GM18909 (cell line): ENCODE results near the gene ADGRB3.

Experiments used
- ATAC-seq: cut with Tn5 transposase; IDR thresholded peaks from one replicate; pipeline ENCODE4 v1.9.1; 2021; ENCODE audit warnings: mild to moderate bottlenecking; ENCODE audit not compliant: unreplicated experiment, poor library complexity

ADGRB3 gene

DNA sequence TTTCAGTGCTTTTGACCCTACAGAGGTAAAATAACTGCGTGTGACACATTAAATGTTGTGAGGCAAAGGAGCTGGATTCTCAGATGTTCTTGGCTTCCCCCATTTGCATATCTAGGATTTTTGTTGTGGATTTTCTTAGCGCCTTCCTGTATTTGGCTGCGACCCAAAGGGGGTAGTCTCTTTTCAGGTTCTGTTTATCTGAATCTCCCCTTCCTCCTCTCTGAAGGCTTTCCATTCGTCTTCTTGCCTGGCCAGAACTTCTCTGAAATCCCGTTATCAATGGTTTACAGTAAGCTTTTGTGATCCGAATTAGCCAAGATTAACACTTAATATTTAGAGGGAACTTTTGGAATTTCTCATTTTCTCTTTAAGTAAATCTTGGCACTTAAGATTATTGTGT lies 60.8 kb downstream of the ADGRB3 start:
- ATAC-seq = no peak

GRCh38 chr6:68697394-68697793 lies 62.3 kb downstream of the ADGRB3 start:
- no peak for ATAC-seq

GRCh38 chr6:68701159-68701558 lies 66.1 kb downstream of the ADGRB3 start:
- ATAC-seq = no peak

DNA sequence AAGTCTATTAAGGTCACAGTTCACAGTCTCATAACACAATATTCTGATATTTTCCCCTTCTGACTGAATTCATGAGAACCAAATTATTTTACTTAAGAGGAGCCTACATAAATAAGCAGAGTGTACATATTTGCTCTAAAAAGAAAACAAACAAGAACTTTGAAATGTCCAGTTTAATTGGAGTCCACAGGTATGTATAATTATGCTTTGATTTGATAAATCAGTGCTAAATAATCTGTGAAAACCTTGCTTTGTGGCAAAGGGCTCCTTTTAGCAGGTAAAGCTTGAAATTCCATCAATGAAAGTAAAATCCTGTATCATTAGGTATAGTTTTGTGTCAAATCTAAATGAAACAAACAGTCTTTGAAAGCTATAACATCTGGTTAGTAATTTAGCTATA lies 69.4 kb downstream of the ADGRB3 start:
- ATAC-seq = no peak

DNA sequence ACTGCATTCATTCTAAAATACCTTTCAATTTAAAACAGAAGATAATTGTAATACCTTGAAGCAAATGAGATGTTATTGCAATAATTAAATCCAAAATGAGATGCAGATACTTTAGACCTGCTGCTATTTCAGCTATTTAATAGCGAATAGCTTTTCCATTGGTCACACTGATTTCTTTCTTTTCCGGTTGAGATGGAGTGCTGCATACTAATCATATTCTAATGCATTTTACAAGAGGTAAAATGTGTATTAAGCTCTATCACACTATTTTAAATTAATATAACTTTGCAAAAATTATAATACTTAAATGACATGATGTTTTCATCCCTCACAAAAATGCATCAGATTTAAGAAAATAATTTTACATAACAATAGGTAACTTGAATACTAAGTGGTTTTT lies 74.0 kb downstream of the ADGRB3 start:
- no peak for ATAC-seq

DNA sequence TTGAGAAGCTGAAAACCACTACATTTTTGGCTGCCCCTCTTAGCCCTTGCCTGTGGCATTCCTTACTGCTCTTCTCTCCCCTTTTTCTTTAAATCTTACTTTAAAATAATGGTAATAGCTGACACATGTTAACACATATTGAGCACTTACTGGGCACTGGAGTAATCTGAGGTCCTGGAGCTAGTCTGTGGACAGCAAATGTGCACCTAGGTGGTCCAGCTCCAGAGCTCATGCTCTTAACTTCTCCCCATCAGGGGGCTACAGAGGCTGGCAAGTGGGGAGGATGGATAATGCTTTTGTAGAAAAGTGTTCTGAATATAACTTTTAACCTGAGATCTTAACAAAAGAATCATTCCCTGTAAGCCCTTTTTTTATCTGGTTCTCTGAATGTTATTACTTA lies 74.8 kb downstream of the ADGRB3 start:
- no peak for ATAC-seq

DNA sequence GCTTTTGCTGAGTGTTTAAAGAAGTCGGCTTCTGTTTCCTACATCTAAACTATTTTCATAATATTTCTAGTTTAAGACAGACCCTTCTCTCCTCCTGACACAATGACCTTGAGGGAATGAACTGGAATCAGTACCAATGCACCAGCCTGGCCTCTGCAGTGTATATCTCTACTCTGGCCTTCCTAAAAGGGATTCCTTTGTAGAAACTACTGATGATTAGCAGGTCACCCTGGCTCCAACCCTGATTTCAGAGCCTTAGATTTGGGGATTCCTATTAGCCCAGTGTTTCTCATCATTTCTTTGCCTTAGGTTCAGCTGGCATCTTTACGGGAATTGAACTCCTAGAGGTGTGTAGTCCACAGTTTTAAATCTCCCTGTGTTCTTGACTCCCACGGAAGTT lies 75.4 kb downstream of the ADGRB3 start:
- ATAC-seq = no peak

GRCh38 chr6:68710916-68711315 lies 75.8 kb downstream of the ADGRB3 start:
- no peak for ATAC-seq

DNA sequence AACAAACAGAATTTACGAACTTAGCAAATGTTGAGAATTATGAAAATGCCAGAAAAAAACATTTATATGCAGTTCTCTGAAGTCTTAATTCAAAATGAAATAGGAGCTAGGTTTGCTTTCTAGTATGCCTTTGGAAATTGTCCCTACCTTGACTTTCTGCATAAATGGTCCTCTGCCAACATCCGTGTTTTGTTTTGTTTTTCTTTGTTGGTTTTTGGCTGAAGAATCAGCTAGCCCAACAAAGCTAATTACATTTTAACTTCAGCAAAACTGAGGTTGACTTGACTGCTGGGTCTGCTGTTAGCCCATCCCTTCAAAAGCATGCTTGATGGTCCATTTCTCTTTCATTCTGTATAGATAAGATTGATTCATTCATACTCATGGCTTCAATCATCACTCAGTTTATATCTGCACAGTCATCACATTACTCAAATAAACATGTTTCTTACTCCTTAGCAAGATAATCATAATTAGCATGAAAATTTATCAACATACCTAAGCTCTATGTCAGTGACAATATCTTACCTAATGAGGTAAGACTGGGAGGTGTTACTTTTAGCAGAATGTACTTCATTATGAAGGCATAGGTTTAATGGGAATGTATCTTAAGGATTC lies 76.4 kb downstream of the ADGRB3 start:
- no peak for ATAC-seq

DNA sequence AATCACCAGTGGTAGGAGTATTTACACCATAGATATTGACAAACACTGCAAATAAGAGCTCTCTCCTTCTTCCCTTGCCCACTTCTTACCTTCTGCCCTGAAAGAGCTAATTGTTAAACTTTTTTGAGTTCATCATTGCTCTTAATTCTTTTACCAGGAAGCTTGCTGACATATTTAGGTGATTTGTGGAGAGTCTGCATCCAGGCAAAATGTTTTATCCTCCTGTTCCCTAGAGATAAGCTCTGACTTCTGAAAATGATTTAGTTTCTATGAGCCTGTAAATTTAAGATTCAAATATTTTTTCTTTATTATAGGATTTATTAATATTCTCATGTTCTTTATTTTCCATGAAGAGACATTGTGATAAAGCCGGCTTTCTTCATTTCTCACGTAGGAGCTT lies 81.5 kb downstream of the ADGRB3 start:
- ATAC-seq = no peak

DNA sequence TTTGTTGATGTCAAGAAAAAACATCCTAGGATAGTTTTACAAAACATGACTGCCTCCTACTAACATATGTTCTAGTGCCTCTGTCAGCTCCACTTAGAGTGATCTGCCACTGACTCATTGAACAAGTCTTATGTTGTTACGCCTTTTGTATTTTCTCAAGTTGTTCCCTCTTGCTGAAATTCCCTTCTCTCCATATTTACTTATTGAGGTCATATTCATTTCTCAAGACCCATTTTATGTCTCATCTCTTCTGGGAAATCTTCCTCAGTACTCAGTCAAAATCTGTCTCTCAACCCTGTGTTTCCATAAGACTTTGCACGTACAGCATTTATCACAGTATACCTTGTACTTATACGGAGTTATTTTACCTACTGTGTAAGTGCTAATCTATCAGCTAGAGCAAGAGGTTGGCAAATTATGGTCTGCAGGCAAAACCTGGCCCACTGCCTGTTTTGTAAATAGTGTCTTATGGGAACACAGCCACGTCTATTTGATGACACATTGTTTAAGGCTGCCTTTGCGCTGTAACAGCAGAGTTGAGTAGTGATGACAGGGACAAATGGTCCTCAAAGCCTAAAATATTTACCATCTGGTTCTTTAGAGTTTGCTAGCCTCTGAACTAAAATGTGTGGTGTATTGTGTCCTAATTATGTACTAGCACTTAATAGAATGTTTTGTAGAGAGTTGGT lies 83.4 kb downstream of the ADGRB3 start:
- ATAC-seq = no peak

- no peak for ATAC-seq
These were observed 84.7 kb downstream of the ADGRB3 start for GRCh38 chr6:68719761-68720160.

DNA sequence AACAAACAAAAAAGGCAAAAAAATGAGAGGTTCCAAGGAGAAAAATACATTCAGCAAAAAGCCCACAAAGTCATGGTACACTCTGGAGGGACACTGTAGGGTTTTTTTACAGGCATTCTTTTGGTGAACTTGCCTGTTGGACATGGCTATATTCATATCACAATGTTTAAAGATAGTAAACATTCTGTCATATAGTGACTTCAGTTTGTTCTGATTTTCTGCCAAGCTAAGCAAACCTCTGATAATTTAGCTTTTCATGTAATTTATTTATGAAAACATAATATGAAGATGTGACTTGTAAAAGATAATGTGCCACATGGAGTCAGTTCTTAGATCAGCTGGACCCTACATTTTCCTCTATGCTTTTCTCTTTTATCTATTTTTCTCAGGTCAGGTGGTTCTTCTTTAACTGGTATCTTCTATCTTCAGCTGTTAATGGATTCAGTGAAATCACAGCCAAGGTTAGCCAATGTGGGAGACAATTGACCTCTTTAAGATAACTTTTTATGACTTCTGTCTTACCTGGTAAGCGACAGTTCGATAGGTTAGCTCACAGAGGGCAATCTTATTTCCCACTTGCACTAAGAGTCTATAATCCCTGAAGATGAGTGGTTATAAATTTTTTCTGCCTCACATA lies 87.9 kb downstream of the ADGRB3 start:
- ATAC-seq = no peak

GRCh38 chr6:68724060-68724459 lies 89.0 kb downstream of the ADGRB3 start:
- no peak for ATAC-seq

DNA sequence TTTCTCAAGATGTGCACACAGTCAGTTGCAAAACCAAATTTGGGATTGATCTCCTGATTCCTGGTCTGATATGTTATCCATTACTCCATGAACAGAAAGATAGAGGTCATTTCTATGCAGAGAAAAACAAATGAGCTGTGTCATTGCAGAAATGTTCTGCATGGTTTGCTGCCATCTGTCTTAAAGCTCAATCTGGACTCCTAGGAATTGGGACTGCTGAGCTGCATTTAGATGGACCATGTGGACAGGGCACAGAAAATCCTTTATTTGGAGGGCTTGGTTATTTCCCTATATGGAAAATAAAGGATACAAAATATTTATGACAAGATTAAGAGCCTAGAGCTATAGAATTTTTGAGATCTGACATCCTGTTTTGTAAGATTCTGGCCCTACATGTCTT lies 91.3 kb downstream of the ADGRB3 start:
- no peak for ATAC-seq

GRCh38 chr6:68726992-68727391 lies 91.9 kb downstream of the ADGRB3 start:
- no peak for ATAC-seq

GRCh38 chr6:68727699-68728098 lies 92.6 kb downstream of the ADGRB3 start:
- ATAC-seq = no peak

GRCh38 chr6:68728159-68728979 lies 93.3 kb downstream of the ADGRB3 start:
- ATAC-seq = no peak

GRCh38 chr6:68729377-68729903 lies 94.4 kb downstream of the ADGRB3 start:
- ATAC-seq = no peak

DNA sequence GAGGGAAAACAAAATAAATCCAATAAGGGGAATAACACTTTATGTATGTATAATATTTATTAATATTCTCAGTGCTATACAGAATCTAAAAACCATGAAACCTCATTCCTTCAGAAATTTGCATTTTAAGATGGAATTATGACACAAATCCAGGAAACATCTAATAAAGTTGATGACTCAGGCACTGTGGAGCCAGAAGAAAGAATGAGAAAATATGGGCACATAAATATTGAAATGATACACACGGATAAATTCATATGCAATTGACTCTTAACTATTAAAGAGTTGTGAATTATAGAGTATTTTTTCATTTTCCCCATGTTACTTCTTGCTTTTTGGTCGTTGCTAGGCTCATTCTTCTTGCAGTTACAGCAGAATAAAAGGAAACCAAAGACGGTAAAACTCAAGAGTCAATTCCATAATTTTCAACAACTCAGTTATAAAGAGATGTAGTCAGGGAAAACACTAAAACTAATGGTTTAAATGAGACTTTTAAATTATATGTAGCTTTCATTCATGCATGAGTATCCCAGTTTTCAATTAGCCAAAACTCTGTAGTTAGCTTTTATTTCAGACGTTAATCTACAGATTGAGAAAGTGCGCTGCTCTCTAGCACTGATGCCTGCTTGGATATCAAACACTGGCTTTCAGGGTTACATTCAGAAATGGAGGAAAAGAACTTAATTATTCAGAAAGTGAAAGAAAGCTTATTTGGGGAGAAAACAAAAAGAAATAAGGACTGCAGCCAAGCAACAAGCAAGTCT lies 95.4 kb downstream of the ADGRB3 start:
- ATAC-seq = no peak
